HL-60/S4 (cell line): ENCODE measurements around the gene FSTL1.

Experiments used
- in situ Hi-C: fragments of 300-500 bp; cut with MboI; formaldehyde crosslinking; loops from 2 replicates; pipeline ENCODE4 v1.14.3; 2022; ENCODE audit warnings: low sequenced_read_pairs

FSTL1 gene

GRCh38 chr3:120469440-120469839, 18.6 kb upstream of the FSTL1 start:
- in situ Hi-C loops, result no loop called here

GRCh38 chr3:120468635-120469295, 18.0 kb upstream of the FSTL1 start:
- in situ Hi-C loops, result no loop called here

GRCh38 chr3:120462409-120462959, 11.7 kb upstream of the FSTL1 start:
- in situ Hi-C loops, result no loop called here

DNA sequence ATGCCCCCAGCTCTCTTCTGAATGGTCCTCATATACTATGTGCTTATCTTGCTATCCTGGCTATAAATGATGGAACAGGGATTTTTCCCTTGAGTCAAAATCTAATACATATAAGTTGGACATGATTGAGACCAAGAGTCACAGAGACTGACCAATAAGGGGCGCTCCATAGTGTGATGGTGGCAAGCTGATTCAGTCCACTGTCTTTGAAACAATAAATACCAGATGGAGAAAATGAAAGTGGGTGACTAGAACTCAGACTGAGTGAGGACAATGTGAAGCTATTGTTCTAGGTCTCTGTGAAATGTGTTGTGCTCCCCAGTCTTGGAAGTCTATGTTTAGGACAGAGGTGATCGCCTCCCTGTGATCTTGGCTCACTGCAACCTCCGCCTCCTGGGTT, 10.6 kb upstream of the FSTL1 start:
- in situ Hi-C loops, result no loop called here

GRCh38 chr3:120460862-120461261, 10.1 kb upstream of the FSTL1 start:
- in situ Hi-C loops, result no loop called here

- in situ Hi-C loops, result no loop called here
These were observed 9.5 kb upstream of the FSTL1 start for GRCh38 chr3:120460181-120460790.

DNA sequence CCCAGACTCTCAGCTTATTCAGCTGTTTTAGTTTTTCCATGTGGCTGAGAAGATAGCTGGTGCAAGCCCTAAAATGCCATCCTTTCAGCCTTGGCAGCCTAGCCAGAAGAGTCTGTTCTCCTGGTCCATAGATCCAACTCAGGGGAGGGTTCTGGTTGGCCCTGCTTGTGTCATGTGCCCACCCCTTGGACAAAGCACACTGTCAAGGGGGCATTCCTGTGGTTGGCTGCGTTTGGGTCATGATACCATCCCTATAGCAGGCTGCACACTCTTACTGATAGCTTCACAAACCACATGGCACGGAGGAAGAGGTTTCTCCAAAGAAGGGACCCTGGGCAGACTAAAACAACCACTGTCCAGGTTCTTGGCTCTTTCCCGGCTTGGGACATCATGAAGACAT, 8.4 kb upstream of the FSTL1 start:
- in situ Hi-C loops, result no loop called here

DNA sequence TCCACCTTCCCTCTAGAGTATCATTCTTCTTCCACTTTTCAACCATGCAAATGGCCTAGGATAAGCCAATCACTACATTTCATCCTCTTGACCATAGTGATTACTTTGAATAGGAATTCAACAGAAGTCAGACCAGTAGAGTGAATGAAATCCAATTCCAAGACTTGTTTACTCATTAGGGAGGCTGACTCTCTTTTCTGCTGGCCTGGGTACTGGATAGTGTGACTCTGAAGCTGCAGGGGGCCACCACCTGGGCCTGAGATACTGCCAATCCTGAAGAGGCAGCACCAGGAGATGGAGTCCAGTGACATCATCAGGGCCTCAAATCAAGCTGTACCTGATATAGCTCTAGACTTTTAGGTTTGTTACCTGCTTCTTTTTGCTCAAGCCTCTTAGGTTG, 7.0 kb upstream of the FSTL1 start:
- in situ Hi-C loops, result no loop called here

DNA sequence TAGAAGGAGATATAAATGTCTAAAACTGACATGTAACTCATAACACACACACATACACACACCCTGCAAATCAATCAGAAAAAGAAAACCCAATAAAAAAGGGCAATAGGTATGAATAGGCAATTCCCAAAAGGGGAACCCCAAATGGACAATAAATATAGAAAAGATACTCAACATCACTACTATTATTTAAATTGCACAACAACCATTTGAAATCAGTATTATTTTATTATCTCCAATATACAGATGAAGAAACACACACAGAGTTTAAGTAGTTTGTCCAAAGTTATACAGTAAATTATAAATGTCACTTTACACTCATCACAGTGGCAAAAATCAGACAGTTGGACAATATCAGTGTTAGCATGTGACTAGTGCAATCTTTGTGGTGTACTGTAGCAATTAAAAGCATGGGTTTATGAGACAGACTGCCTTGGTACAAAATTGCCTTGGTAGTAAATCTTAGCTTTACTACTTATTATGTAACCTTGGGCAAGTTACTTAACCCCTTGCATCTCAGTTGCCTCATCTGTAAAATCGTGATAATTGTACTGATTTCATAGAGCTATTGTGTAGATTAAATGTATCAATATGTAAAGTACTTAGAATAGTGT, 3.4 kb upstream of the FSTL1 start:
- in situ Hi-C loops, result no loop called here

- in situ Hi-C loops, result no loop called here
These were observed 2.0 kb upstream of the FSTL1 start for GRCh38 chr3:120452816-120453215.

DNA sequence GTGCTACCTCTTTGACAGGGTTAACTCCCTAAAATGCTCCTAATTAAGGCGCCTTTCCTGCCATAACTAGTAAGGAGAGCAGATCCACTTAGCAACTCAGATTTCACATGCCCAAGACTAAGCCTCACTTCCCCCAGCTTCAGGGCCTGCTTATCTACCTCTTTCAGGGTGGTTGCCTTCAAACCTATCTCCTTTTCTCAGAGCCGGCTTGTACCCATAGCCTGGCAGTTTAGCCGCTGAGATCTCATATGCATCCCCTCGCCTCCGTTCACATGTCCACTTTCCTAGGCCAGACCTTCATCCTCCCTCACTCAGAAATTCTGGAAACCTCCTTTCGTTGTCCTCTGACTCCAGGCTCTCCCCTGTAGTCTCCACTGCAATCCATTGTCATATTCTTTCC, 1.0 kb upstream of the FSTL1 start:
- in situ Hi-C loops, result no loop called here

GRCh38 chr3:120451272-120451761, 525 bp upstream of the FSTL1 start:
- in situ Hi-C loops, result no loop called here

- in situ Hi-C loops, result no loop called here
These were observed 842 bp downstream of the FSTL1 start for GRCh38 chr3:120449701-120450599.

GRCh38 chr3:120449251-120449650, 1.5 kb downstream of the FSTL1 start:
- in situ Hi-C loops, result no loop called here

DNA sequence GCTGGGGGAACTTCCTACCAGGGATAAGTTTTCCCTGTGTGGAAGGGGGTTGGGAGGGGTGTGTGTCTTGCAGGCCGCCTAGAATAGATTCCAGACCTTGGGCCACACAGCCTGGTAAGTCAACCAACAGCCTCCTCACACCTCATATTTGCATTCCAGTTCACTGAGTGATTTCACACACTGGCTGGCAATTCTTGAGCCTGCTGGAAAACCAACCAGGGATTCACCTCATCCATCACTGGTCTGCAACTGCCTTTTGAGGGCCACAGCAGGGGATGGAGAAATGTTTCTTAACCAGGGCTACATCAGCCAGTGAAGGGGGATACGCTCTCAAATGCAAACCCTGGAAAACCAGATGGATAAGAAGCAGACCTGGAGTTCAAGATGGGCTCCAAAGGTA, 2.0 kb downstream of the FSTL1 start:
- in situ Hi-C loops, result no loop called here

GRCh38 chr3:120446891-120447668, 3.7 kb downstream of the FSTL1 start:
- in situ Hi-C loops, result no loop called here

GRCh38 chr3:120445654-120446053, 5.1 kb downstream of the FSTL1 start:
- in situ Hi-C loops, result no loop called here

DNA sequence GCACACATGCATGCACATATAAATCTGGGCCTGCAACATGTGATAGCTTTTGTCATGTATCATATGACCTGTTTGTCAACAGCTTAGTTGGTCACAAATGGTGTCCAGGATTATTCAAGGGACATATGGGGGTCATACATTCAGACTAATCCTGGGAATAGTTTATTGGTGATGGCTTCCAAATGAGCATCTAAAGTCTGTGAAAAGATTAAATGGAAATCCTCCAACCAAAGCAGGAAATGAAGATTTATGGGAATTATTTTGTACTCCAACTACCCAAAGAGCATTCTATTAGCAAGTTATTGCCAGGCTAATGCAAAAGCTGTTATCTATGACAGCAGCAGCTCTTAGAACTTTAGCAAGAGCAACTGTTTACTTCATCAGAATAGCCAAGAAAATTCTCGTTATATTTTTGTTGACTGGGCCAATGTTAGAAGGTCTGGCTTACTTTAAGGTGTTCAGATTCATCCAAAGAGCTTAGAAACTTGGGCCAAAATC, 7.1 kb downstream of the FSTL1 start:
- in situ Hi-C loops, result no loop called here

DNA sequence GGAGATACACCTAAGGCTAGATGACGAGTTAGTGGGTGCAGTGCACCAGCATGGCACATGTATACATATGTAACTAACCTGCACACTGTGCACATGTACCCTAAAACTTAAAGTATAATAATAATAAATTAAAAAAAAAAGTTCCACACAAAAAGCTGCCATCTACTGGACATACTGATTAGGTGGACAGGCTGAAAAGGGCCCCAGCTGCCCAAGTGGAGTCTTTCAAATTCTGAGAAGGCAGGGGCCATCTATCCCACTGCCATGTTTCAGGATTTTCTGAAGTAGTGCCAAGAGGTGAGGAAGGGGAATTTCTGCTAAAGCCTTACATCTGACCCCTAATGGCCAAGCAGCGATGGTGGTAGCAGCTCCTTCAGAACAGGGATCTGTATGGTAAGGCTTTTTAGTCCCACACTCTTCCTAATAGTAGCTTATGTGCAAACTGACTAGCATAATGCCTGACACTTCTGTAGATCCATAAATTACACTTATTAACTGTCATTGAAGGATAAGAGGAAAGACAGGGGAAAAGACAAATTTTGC, 7.7 kb downstream of the FSTL1 start:
- in situ Hi-C loops, result no loop called here

GRCh38 chr3:120441776-120442175, 9.0 kb downstream of the FSTL1 start:
- in situ Hi-C loops, result no loop called here
